A673 (cell line): ENCODE measurements around the gene JPH2. TPM values are rescaled to one million over a fixed set of nuclear protein-coding genes. Genes with fewer than 3 reads are reported as not detected.
A peak's percentile ranks its signal among the peaks of the same experiment; 100 is the strongest.

Experiments
- BruUV-seq: library from RNA; stranded (reverse); fragments of 400-500 nt; replicated peaks from 2 replicates; lab custom pipeline; 2021; lab: Mats Ljungman, UMichigan
- CTCF ChIA-PET: fragments of 300-600 bp; sonication (Branson Sonifier 250); formaldehyde crosslinking; loops from one replicate; lab custom pipeline; 2022; ENCODE audit warnings: antibody characterized with exemption; lab: Charles Lee
- POLR2A ChIA-PET: fragments of 300-600 bp; sonication (Branson Sonifier 250); formaldehyde crosslinking; loops from one replicate; lab custom pipeline; 2022; ENCODE audit warnings: antibody characterized with exemption; ENCODE audit not compliant: low non-redundant PET; lab: Charles Lee
- DNase-seq: peaks from one replicate; pipeline ENCODE4 v3.0.0-alpha.2; 2015; ENCODE audit warnings: low spot score
- H3K27ac ChIP-seq: fragments of 200-600 bp; sonication (generic); 2 replicates; pipeline ENCODE4 v1.5.1; 2016; ENCODE audit warnings: mixed run types, low read depth, mild to moderate bottlenecking, mixed read lengths, antibody characterized with exemption, low read length; ENCODE audit not compliant: poor library complexity, severe bottlenecking
- H3K27me3 ChIP-seq: fragments of 200-600 bp; sonication (generic); replicated peaks from 2 replicates; pipeline ENCODE4 v1.6.1; 2017; ENCODE audit warnings: mixed run types, low read depth, mild to moderate bottlenecking, mixed read lengths, antibody characterized with exemption, low read length; ENCODE audit not compliant: insufficient read depth, poor library complexity
- H3K36me3 ChIP-seq: fragments of 200-600 bp; sonication (generic); 2 replicates; pipeline ENCODE4 v1.6.1; 2016; ENCODE audit warnings: mixed run types, mild to moderate bottlenecking, mixed read lengths, antibody characterized with exemption, low read length; ENCODE audit not compliant: insufficient read depth, poor library complexity, severe bottlenecking
- H3K4me1 ChIP-seq: fragments of 200-600 bp; sonication (generic); 2 replicates; pipeline ENCODE4 v1.6.1; 2017; ENCODE audit warnings: mixed run types, mild to moderate bottlenecking, mixed read lengths, antibody characterized with exemption, low read length; ENCODE audit not compliant: insufficient read depth, poor library complexity, severe bottlenecking
- H3K4me3 ChIP-seq: fragments of 200-600 bp; sonication (generic); 2 replicates; pipeline ENCODE4 v1.5.1; 2016; ENCODE audit warnings: low read depth, mixed run types, mild to moderate bottlenecking, mixed read lengths, low read length; ENCODE audit not compliant: poor library complexity, severe bottlenecking
- H3K9me3 ChIP-seq: fragments of 200-600 bp; sonication (generic); 2 replicates; pipeline ENCODE4 v1.6.1; 2016; ENCODE audit warnings: mixed run types, low read depth, mild to moderate bottlenecking, mixed read lengths, antibody characterized with exemption, low read length; ENCODE audit not compliant: poor library complexity, severe bottlenecking
- EZH2 ChIP-seq: fragments of 200-600 bp; sonication (generic); IDR thresholded peaks from 2 replicates; pipeline ENCODE4 v1.6.1; 2017; ENCODE audit warnings: borderline replicate concordance, low read depth, mild to moderate bottlenecking, mixed read lengths, antibody characterized with exemption, low read length; ENCODE audit not compliant: poor library complexity, severe bottlenecking
- intact Hi-C: fragments of 100-400 bp; cut with micrococcal nuclease; formaldehyde crosslinking; loops from one replicate; pipeline ENCODE4 v1.10.0; 2022; ENCODE audit not compliant: unreplicated experiment
- total RNA-seq: library from RNA; stranded (reverse); gene quantifications from 2 replicates; pipeline ENCODE4 v1.2.3, GENCODE V29; 2021
- TF ChIP-seq, protein P1 (sequence below): fragments of 300-800, 200-600 bp; sonication (generic); conservative IDR thresholded peaks from 2 replicates; pipeline ENCODE4 v1.5.1; 2017; ENCODE audit warnings: low read depth, mild to moderate bottlenecking, antibody characterized with exemption, low read length, moderate library complexity, mixed read lengths

Gene JPH2
- total RNA-seq, 1 experiment from 2014 or later, result 1.1 TPM

DNA sequence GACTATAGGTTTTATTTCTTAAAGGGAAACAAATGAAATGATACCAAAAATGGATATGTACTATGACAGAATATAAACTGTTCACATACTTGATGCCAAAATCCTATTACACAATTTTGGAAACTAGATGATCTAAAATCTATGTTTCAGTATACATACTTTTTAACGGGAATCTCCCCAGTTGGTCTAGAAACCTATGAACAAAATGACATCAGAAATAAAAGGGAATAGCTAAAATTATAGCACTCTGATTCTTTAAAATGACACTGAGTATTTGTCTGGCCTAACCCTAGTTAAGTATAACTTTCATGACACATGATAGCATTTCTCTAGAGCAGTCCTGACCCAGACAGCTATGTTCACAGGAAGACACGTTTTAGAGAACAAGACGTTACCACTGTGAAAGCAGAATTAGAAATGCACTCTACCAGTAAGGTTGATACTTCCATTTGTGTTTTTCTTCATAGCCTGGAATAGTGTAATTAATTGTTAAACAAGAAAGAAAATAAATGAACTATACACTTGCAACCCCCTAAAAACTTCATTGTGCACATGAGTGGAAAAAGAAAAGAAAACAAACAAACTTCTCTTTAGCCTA is 20.2 kb upstream of the JPH2 start:
- no peaks in the 10 kb centered on the region for H3K9me3 ChIP-seq
- no peak for DNase-seq
- POLR2A ChIA-PET, result no interaction called here
- CTCF ChIA-PET, result no interaction called here
- no TSS peak for BruUV-seq
- intact Hi-C loops, result no loop called here
- H3K27ac ChIP-seq, result no peak overlapping the region
- no peak for TF ChIP-seq EZH2
- TF ChIP-seq, protein P1, sequence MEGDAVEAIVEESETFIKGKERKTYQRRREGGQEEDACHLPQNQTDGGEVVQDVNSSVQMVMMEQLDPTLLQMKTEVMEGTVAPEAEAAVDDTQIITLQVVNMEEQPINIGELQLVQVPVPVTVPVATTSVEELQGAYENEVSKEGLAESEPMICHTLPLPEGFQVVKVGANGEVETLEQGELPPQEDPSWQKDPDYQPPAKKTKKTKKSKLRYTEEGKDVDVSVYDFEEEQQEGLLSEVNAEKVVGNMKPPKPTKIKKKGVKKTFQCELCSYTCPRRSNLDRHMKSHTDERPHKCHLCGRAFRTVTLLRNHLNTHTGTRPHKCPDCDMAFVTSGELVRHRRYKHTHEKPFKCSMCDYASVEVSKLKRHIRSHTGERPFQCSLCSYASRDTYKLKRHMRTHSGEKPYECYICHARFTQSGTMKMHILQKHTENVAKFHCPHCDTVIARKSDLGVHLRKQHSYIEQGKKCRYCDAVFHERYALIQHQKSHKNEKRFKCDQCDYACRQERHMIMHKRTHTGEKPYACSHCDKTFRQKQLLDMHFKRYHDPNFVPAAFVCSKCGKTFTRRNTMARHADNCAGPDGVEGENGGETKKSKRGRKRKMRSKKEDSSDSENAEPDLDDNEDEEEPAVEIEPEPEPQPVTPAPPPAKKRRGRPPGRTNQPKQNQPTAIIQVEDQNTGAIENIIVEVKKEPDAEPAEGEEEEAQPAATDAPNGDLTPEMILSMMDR, result no peak
- H3K4me1 ChIP-seq, result peaks cover 29% of the 10 kb centered on the region
- no peak overlapping the region for H3K4me3 ChIP-seq
- no peaks in the 10 kb centered on the region for H3K27me3 ChIP-seq
- H3K36me3 ChIP-seq, result peaks cover 31% of the 10 kb centered on the region

DNA sequence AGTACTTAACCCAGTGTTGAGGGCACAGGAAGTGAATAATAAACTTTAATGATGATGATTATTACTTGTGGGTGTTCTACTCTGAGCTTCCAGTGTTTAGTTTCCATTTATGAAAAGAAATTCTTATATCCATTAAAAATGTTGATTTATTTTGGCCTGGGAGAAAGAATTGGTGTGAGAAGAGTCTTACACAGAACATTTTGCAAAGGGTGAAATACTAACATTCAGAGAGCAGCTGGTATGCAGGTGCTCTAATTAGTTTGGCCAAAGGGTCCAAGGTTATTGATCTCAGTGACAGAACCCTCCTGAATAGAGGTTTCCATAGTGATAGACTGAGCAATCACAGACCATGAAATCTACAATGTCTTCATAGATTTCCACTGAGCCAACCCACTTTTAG is 19.1 kb upstream of the JPH2 start:
- H3K9me3 ChIP-seq, result no peaks in the 10 kb centered on the region
- CTCF ChIA-PET, result no interaction called here
- no peak overlapping the region for H3K27ac ChIP-seq
- POLR2A ChIA-PET, result interaction anchor here (0.7 kb wide), 1 partner anchor 265 kb away, joined by 4 read pairs; no protein-coding TSS in a partner anchor
- DNase-seq, result no peak
- peaks cover 23% of the 10 kb centered on the region for H3K4me1 ChIP-seq
- H3K36me3 ChIP-seq, result peaks cover 40% of the 10 kb centered on the region
- no TSS peak for BruUV-seq
- H3K4me3 ChIP-seq, result no peak overlapping the region
- intact Hi-C loops, result no loop called here
- TF ChIP-seq, protein P1, result no peak
- no peak for TF ChIP-seq EZH2
- H3K27me3 ChIP-seq, result no peaks in the 10 kb centered on the region

DNA sequence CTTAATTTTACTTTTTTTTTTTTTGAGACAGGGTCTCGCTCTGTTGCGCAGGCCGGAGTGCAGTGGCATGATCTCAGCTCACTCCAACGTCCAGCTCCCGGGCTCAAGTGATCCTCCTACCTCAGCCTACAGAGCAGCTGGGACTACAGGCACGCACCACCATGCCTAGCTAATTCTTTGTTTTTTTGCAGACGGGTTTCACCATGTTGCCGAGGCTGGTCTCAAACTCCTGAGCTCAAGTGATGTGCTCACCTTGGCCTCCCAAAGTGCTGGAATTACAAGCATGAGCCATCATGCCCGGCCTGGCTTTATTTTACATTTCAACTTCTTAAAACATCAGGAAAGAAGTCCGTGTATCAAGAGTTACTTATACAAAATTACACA is 17.8 kb upstream of the JPH2 start:
- BruUV-seq, result no TSS peak
- ChIA-PET CTCF (no interaction called here), POLR2A (interaction anchor here (1.1 kb wide), 1 partner anchor 9 kb away, joined by 5 read pairs; no protein-coding TSS in a partner anchor)
- peaks cover 51% of the 10 kb centered on the region for H3K36me3 ChIP-seq
- intact Hi-C loops, result no loop called here
- TF ChIP-seq, protein P1, result no peak
- no peak for TF ChIP-seq EZH2
- no peak overlapping the region for H3K4me3 ChIP-seq
- no peaks in the 10 kb centered on the region for H3K9me3 ChIP-seq
- no peak for DNase-seq
- H3K27ac ChIP-seq, result peak overlapping the region; percentile 57
- H3K4me1 ChIP-seq, result peaks cover 23% of the 10 kb centered on the region
- no peaks in the 10 kb centered on the region for H3K27me3 ChIP-seq
